ENCODE measurements around the gene NUFIP1.
A peak's percentile ranks its signal among the peaks of the same experiment; 100 is the strongest.

DNA sequence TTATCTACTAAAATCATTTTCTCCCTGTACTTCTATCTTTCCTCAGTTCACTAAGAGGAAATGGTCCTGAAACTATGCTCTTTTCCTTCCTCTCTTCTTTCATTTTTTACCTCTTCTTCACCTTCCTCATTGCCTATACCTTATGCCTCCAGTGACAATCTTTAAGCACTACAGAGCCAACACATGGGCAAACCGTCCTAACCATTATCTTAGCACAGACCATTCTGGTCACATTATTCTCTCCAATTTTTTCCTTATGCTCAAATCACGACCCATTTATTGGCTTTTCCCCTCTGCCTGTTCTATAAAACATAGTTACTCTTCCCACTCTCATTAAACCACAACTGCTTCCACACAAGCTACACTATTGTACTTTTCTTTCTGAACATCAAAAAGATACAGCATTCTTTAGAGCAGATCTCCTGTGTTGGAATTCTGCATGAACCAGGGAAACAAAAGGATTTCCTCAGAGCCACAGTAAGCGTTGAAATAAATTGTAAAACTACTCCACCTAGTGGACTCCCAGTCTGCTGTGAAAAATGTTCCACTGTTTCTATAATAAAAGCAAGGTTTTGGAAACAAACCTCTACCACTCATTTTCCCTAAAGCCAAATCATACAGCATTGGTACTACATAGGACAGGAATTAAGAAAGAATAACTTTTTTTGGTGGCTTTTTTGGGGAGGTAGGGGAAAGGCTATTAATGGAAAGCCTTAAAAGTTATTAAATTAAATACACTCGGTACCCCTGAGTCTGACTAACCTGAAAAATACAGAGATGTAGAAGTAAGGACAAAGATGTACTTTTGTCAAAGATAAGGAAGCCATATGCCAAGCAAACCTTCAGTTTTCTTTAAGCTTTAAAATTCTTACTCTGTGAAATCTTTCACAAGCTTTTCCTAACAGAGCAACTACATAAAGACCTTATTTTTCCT, 19.5 kb downstream of the NUFIP1 start:
- TF ChIP-seq, protein P1, sequence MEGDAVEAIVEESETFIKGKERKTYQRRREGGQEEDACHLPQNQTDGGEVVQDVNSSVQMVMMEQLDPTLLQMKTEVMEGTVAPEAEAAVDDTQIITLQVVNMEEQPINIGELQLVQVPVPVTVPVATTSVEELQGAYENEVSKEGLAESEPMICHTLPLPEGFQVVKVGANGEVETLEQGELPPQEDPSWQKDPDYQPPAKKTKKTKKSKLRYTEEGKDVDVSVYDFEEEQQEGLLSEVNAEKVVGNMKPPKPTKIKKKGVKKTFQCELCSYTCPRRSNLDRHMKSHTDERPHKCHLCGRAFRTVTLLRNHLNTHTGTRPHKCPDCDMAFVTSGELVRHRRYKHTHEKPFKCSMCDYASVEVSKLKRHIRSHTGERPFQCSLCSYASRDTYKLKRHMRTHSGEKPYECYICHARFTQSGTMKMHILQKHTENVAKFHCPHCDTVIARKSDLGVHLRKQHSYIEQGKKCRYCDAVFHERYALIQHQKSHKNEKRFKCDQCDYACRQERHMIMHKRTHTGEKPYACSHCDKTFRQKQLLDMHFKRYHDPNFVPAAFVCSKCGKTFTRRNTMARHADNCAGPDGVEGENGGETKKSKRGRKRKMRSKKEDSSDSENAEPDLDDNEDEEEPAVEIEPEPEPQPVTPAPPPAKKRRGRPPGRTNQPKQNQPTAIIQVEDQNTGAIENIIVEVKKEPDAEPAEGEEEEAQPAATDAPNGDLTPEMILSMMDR (optimal IDR thresholded peaks at IDR 0.05 in 1 of 3, IDR thresholded peaks at IDR 0.05 in 1 of 3, conservative IDR thresholded peaks at IDR 0.05 in 1 of 3; ENCODE audit: extremely low read depth in 1 of 3, insufficient read depth in 2 of 3, low read length in 3 of 3), result peak; percentile 23 to 74 (median 63)
- TF ChIP-seq EZH2 (IDR thresholded peaks at IDR 0.05; ENCODE audit: low read length), result no peak
